SK-N-SH treated with all-trans-retinoic acid at 6 μM for 48 hours (cell line): Measurements from ENCODE around the gene ZBTB4.

Source experiments
- ESRRG ChIP-seq: fragments of 250-450 bp; sonication (Bioruptor Pico); IDR thresholded peaks from 2 replicates; pipeline ENCODE4 v1.6.1; 2021; ENCODE audit warnings: mild to moderate bottlenecking
- ISL1 ChIP-seq: fragments of 250-450 bp; sonication (Bioruptor Pico); IDR thresholded peaks from 2 replicates; pipeline ENCODE4 v2.1.2; 2022; ENCODE audit warnings: mild to moderate bottlenecking, moderate library complexity
- OSR1 ChIP-seq: fragments of 250-450 bp; sonication (Bioruptor Pico); IDR thresholded peaks from 2 replicates; pipeline ENCODE4 v1.8.0; 2022; ENCODE audit warnings: moderate library complexity, mild to moderate bottlenecking, inconsistent platforms
- PPARA ChIP-seq: fragments of 250-450 bp; sonication (Bioruptor Pico); IDR thresholded peaks from 2 replicates; pipeline ENCODE4 v1.5.0; 2020; ENCODE audit warnings: mild to moderate bottlenecking, borderline replicate concordance
- RARB ChIP-seq: fragments of 250-450 bp; sonication (Bioruptor Pico); IDR thresholded peaks from 2 replicates; pipeline ENCODE4 v1.8.0; 2021; ENCODE audit warnings: mild to moderate bottlenecking, moderate library complexity
- TCF4 ChIP-seq: fragments of 250-450 bp; sonication (Bioruptor Pico); IDR thresholded peaks from 2 replicates; pipeline ENCODE4 v1.8.0; 2021; ENCODE audit warnings: mild to moderate bottlenecking, moderate library complexity, borderline replicate concordance
- TOX ChIP-seq: fragments of 250-450 bp; sonication (Bioruptor Pico); IDR thresholded peaks from 2 replicates; pipeline ENCODE4 v1.8.0; 2021; ENCODE audit warnings: mild to moderate bottlenecking, moderate library complexity, borderline replicate concordance
- ZFP30 ChIP-seq: fragments of 450-650 bp; formaldehyde crosslinking; IDR thresholded peaks from 2 replicates; pipeline ENCODE4 v1.5.0; 2022; ENCODE audit warnings: mild to moderate bottlenecking, moderate library complexity
- ZNF565 ChIP-seq: fragments of 450-650 bp; formaldehyde crosslinking; conservative IDR thresholded peaks from 2 replicates; pipeline ENCODE4 v1.5.0; 2020; ENCODE audit warnings: low read depth, mild to moderate bottlenecking, moderate library complexity
- TF ChIP-seq, protein P1 (sequence below): fragments of 250-450 bp; sonication (Bioruptor Pico); IDR thresholded peaks from 2 replicates; pipeline ENCODE4 v1.8.0; 2020; ENCODE audit warnings: mild to moderate bottlenecking, moderate library complexity, borderline replicate concordance

DNA sequence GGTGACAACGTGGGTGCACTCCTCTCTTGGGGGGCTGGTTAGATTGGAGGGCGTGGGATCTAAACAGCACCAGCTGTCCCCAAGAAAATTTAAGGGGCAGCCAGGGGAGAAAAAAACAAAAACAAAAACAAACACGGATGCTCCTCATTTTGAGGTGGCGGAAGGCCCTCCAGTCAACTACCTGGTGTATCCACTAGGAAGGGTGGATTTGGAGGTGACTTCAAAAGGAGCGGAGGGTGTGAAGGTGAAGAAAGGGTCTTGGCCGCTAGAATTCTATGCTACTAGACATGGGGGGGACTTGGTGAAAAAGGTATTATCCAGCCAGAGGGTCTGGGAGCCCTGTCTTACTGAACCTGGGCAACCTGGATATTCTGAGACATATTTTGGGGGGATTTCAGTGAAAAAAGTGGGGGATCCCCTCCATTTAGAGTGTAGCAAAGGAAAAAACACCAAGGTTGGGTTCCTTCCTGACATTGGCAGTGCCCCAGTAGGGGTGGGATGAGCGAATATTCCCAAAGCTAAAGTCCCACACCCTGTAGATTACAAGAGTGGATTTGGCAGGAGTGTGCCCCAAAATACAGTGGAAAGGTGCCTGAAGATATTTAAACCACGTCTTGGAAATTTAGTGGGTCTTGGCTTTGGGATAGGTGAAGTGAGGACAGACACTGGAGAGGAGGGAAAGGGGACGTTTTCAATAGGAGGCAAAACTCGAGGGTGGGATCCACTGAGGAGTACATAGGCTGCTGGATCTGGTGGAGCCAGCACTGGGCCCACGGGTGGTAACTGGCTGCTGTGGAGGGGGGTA lies 40.6 kb downstream of the ZBTB4 start:
- TF ChIP-seq RARB (CRISPR knock-in tag), result no peak
- no peak for TF ChIP-seq TCF4 (CRISPR knock-in tag)
- TF ChIP-seq TOX, result no peak
- TF ChIP-seq, protein P1, sequence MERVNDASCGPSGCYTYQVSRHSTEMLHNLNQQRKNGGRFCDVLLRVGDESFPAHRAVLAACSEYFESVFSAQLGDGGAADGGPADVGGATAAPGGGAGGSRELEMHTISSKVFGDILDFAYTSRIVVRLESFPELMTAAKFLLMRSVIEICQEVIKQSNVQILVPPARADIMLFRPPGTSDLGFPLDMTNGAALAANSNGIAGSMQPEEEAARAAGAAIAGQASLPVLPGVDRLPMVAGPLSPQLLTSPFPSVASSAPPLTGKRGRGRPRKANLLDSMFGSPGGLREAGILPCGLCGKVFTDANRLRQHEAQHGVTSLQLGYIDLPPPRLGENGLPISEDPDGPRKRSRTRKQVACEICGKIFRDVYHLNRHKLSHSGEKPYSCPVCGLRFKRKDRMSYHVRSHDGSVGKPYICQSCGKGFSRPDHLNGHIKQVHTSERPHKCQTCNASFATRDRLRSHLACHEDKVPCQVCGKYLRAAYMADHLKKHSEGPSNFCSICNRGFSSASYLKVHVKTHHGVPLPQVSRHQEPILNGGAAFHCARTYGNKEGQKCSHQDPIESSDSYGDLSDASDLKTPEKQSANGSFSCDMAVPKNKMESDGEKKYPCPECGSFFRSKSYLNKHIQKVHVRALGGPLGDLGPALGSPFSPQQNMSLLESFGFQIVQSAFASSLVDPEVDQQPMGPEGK (CRISPR knock-in tag), result no peak
- TF ChIP-seq ZNF565 (CRISPR knock-in tag), result no peak
- no peak for TF ChIP-seq OSR1
- TF ChIP-seq ZFP30 (CRISPR knock-in tag), result no peak
- no peak for TF ChIP-seq PPARA (CRISPR knock-in tag)
- no peak for TF ChIP-seq ISL1 (CRISPR knock-in tag)
- no peak for TF ChIP-seq ESRRG
